Fibroblast of villous mesenchyme (primary cell): Measurements from ENCODE around the gene ABHD17B. TPM values are rescaled to one million over a fixed set of nuclear protein-coding genes. Genes with fewer than 3 reads are reported as not detected.

ENCODE experiments used
- DNase-seq: peaks from one replicate; pipeline ENCODE4 v3.0.0-alpha.2; 2010; ENCODE audit warnings: low read depth
- H3K4me3 ChIP-seq: 2 replicates; pipeline ENCODE4 v1.5.1; 2011; ENCODE audit warnings: low read depth, mild to moderate bottlenecking, low read length
- CTCF ChIP-seq: IDR thresholded peaks from 2 replicates; pipeline ENCODE4 v1.5.1; 2012; ENCODE audit warnings: low read depth, mild to moderate bottlenecking, low read length; ENCODE audit not compliant: insufficient read depth
- total RNA-seq: library from RNA; depleted of rRNA; stranded (reverse); fragments of >200 nt; gene quantifications from 2 replicates; pipeline ENCODE4 v1.2.3, GENCODE V29; 2012

ABHD17B gene
- total RNA-seq, 1 donor = 27.2 TPM

- H3K4me3 ChIP-seq = no peak overlapping the region
- no peak for TF ChIP-seq CTCF
- DNase-seq = no peak
Observed at GRCh38 chr9:71918419-71918818, 7.4 kb upstream of the ABHD17B start.

- TF ChIP-seq CTCF = no peak
- no peak for DNase-seq
- no peak overlapping the region for H3K4me3 ChIP-seq
Observed at GRCh38 chr9:71916834-71917534, 6.0 kb upstream of the ABHD17B start.

- no peak for TF ChIP-seq CTCF
- DNase-seq = no peak
- no peak overlapping the region for H3K4me3 ChIP-seq
Observed at GRCh38 chr9:71915495-71915894, 4.5 kb upstream of the ABHD17B start.

GRCh38 chr9:71911908-71912335 is 929 bp upstream of the ABHD17B start:
- DNase-seq = peak; percentile 73
- H3K4me3 ChIP-seq = peak overlapping the region; percentile 85
- no peak for TF ChIP-seq CTCF

- no peak for TF ChIP-seq CTCF
- no peak for DNase-seq
- H3K4me3 ChIP-seq = peak overlapping the region; percentile 92
Observed at GRCh38 chr9:71910650-71911060, 338 bp downstream of the ABHD17B start.

GRCh38 chr9:71909887-71910649 is 925 bp downstream of the ABHD17B start:
- peak overlapping the region; percentile 92 for H3K4me3 ChIP-seq
- DNase-seq = peak; percentile 40
- no peak for TF ChIP-seq CTCF
